ENCODE results near the gene WNT7A. TPM values are rescaled to one million over a fixed set of nuclear protein-coding genes. Genes with fewer than 3 reads are reported as not detected.

Gene WNT7A
- polyA plus RNA-seq, 1 of the 3 experiments (the other 2 are of a cell fraction), result not detected

- Histone ChIP-seq H3K36me3 (replicated peaks in 1 of 2; ENCODE audit: control insufficient read depth in 1 of 2, insufficient read depth in 2 of 2, low read length in 1 of 2) (no peaks in the 10 kb centered on the region), H3F3A (replicated peaks; ENCODE audit: insufficient read depth) (peaks cover 3% of the 10 kb centered on the region), H4K20me1 (ENCODE audit: insufficient read depth) (no peaks in the 10 kb centered on the region), H3K4me1 (ENCODE audit: control insufficient read depth in 1 of 2, insufficient read depth in 2 of 2, low read depth in 1 of 2, low read length in 1 of 2) (no peaks in the 10 kb centered on the region), H3K9me3 (no peaks in the 10 kb centered on the region), H3K4me2 (no peak overlapping the region), H3K9ac (no peak overlapping the region), H3K9me2 (no peaks in the 10 kb centered on the region), H2AFZ (ENCODE audit: low read depth) (no peak overlapping the region), H3K4me3 (ENCODE audit: low read depth in 2 of 2, low read length in 1 of 2) (no peak overlapping the region), H3K27ac (ENCODE audit: low read depth in 2 of 2, low read length in 1 of 2) (no peak overlapping the region), H3K79me2 (ENCODE audit: insufficient read depth) (no peaks in the 10 kb centered on the region), H3K27me3 (ENCODE audit: insufficient read depth) (no peaks in the 10 kb centered on the region)
- CTCF ChIA-PET, result interaction anchor here (1.2 to 18.8 kb wide), 4 partner anchors 9 to 393 kb away, joined by 4 to 979 read pairs (median 5); no protein-coding TSS in a partner anchor
- TF ChIP-seq YY1 (IDR thresholded peaks at IDR 0.05; ENCODE audit: low read depth) (no peak), TEAD4 (IDR thresholded peaks at IDR 0.05; ENCODE audit: borderline replicate concordance, insufficient read depth) (no peak), RCOR1 (IDR thresholded peaks at IDR 0.05; ENCODE audit: low read length) (no peak), RAD21 (IDR thresholded peaks at IDR 0.05; ENCODE audit: low read length) (no peak), TAF1 (IDR thresholded peaks at IDR 0.05; ENCODE audit: borderline replicate concordance, low read depth, low read length) (no peak), EP300 (IDR thresholded peaks at IDR 0.05; ENCODE audit: borderline replicate concordance in 1 of 2, low read depth in 1 of 2, low read length in 1 of 2) (no peak)
- POLR2A ChIA-PET, result no interaction called here
- 36% methylated on average over 5 of the region's 6 CpGs for WGBS (ENCODE audit: low lambda C conversion rate)
- DNase-seq, result no peak
Measured at GRCh38 chr3:13887495-13888300, 7.8 kb upstream of the WNT7A start.

GRCh38 chr3:13886593-13887129 lies 6.8 kb upstream of the WNT7A start:
- WGBS (ENCODE audit: low lambda C conversion rate), result 14% methylated on average over 4 of the region's 4 CpGs
- CTCF ChIA-PET, result interaction anchor here (0.8 to 18.8 kb wide), 11 partner anchors 9 to 392 kb away, joined by 3 to 979 read pairs (median 4); no protein-coding TSS in a partner anchor

More at GRCh38 chr3:13886593-13887129, 6.8 kb upstream of the WNT7A start:
- no peaks in the 10 kb centered on the region for H3K79me2 ChIP-seq (ENCODE audit: insufficient read depth)
- no peak for TF ChIP-seq GABPA (IDR thresholded peaks at IDR 0.05; ENCODE audit: low read depth)
- TF ChIP-seq ELF1 (IDR thresholded peaks at IDR 0.05), result no peak
- no peak for TF ChIP-seq MAX (IDR thresholded peaks at IDR 0.05; ENCODE audit: low read depth)
- TF ChIP-seq ZBTB33 (IDR thresholded peaks at IDR 0.05; ENCODE audit: borderline replicate concordance, low read depth), result no peak
- no peak for TF ChIP-seq CTCF (IDR thresholded peaks at IDR 0.05)
- no peak for TF ChIP-seq USF2 (IDR thresholded peaks at IDR 0.05; ENCODE audit: borderline replicate concordance, low read depth, low read length)
- TF ChIP-seq SIN3A (IDR thresholded peaks at IDR 0.05; ENCODE audit: borderline replicate concordance, low read depth, low read length), result no peak
- no peak for TF ChIP-seq EP300 (IDR thresholded peaks at IDR 0.05; ENCODE audit: borderline replicate concordance in 1 of 2, low read depth in 1 of 2, low read length in 1 of 2)
- no peak overlapping the region for H2AFZ ChIP-seq (ENCODE audit: low read depth)
- no peak overlapping the region for H3K27ac ChIP-seq (ENCODE audit: low read depth in 2 of 2, low read length in 1 of 2)
- no peak overlapping the region for H3K4me2 ChIP-seq
- H3K27me3 ChIP-seq (ENCODE audit: insufficient read depth), result 0 out of 2 replicates have a peak, but pooled peaks cover under 1% of the 10 kb centered on the region
- H3K4me1 ChIP-seq (ENCODE audit: control insufficient read depth in 1 of 2, insufficient read depth in 2 of 2, low read depth in 1 of 2, low read length in 1 of 2), result no peaks in the 10 kb centered on the region
- no peaks in the 10 kb centered on the region for H4K20me1 ChIP-seq (ENCODE audit: insufficient read depth)
- no peak overlapping the region for H3K9ac ChIP-seq
- H3K9me2 ChIP-seq, result no peaks in the 10 kb centered on the region
- POLR2A ChIA-PET, result no interaction called here
- no peak overlapping the region for H3K4me3 ChIP-seq (ENCODE audit: low read depth in 2 of 2, low read length in 1 of 2)
- H3F3A ChIP-seq (replicated peaks; ENCODE audit: insufficient read depth), result peaks cover 3% of the 10 kb centered on the region
- no peak for DNase-seq
- H3K9me3 ChIP-seq, result no peaks in the 10 kb centered on the region
- no peaks in the 10 kb centered on the region for H3K36me3 ChIP-seq (replicated peaks in 1 of 2; ENCODE audit: control insufficient read depth in 1 of 2, insufficient read depth in 2 of 2, low read length in 1 of 2)

Data from SK-N-SH (cell line).